Spinal cord (tissue), 10 donors: ENCODE data around the gene PLSCR3. TPM values are rescaled to one million over a fixed set of nuclear protein-coding genes. Genes with fewer than 3 reads are reported as not detected.

ENCODE experiments used
- DNase-seq, 6 donors: peaks; one replicate each; pipeline versions ENCODE4 v3.0.0 to v3.0.0-alpha.2; 2013 to 2015; ENCODE audit warnings: low spot score in 6 of 6, low read depth in 4 of 6
- H3K27ac ChIP-seq: one replicate; pipeline ENCODE4 v1.5.1; 2013; ENCODE audit warnings: low read depth, low read length, control low read depth
- H3K27me3 ChIP-seq: one replicate; pipeline ENCODE4 v1.6.1; 2013; ENCODE audit warnings: low read length; ENCODE audit not compliant: control insufficient read depth, insufficient read depth
- H3K36me3 ChIP-seq: one replicate; pipeline ENCODE4 v1.6.1; 2013; ENCODE audit warnings: low read length; ENCODE audit not compliant: control insufficient read depth, insufficient read depth
- H3K4me1 ChIP-seq: one replicate; pipeline ENCODE4 v1.6.1; 2013; ENCODE audit warnings: low read length; ENCODE audit not compliant: control insufficient read depth, insufficient read depth
- H3K4me3 ChIP-seq: one replicate; pipeline ENCODE4 v1.5.1; 2013; ENCODE audit warnings: low read depth, low read length, control low read depth
- H3K9me3 ChIP-seq: one replicate; pipeline ENCODE4 v1.6.1; 2013; ENCODE audit warnings: low read length; ENCODE audit not compliant: control insufficient read depth, insufficient read depth
- WGBS: methylation state at CpG from one replicate; pipeline ENCODE4 v1.1.5; 2013; ENCODE audit warnings: missing lambda C conversion rate; ENCODE audit not compliant: insufficient coverage; 5-methylcytosine and 5-hydroxymethylcytosine counted together
- polyA plus RNA-seq, 2 donors: library from polyadenylated mRNA; unstranded; fragments of 120-200 nt; gene quantifications; one replicate each; pipeline ENCODE4 v1.2.1, GENCODE V29; 2013; ENCODE audit not compliant: insufficient read length in 2 of 2
- total RNA-seq, 2 donors: library from RNA; depleted of rRNA in 1 of 2; stranded (reverse); fragments of 120-200 nt in 1 of 2; fragments of >200 nt in 1 of 2; gene quantifications; one replicate each; pipeline versions ENCODE4 v1.2.3 to v1.2.4, GENCODE V29; 2013 to 2014
- donor health status: healthy.

Gene PLSCR3
- total and polyA plus RNA-seq, 4 donors: 8.0 to 38.8 (median 25.5) TPM

GRCh38 chr17:7426896-7427489 lies 32.7 kb upstream of the PLSCR3 start:
- DNase-seq: no peak
- Histone ChIP-seq H3K4me3 (no peak overlapping the region), H3K9me3 (no peaks in the 10 kb centered on the region), H3K27ac (no peak overlapping the region), H3K36me3 (peaks cover 3% of the 10 kb centered on the region), H3K27me3 (no peaks in the 10 kb centered on the region), H3K4me1 (no peaks in the 10 kb centered on the region)
- 92% methylated on average over 29 of the region's 29 CpGs for WGBS

- DNase-seq: no peak
- H3K27ac ChIP-seq: no peak overlapping the region
- no peaks in the 10 kb centered on the region for H3K4me1 ChIP-seq
- no peaks in the 10 kb centered on the region for H3K27me3 ChIP-seq
- no peaks in the 10 kb centered on the region for H3K9me3 ChIP-seq
- H3K4me3 ChIP-seq: no peak overlapping the region
- WGBS: 97% methylated on average over 33 of the region's 33 CpGs
- H3K36me3 ChIP-seq: peaks cover 3% of the 10 kb centered on the region
These were observed 32.0 kb upstream of the PLSCR3 start for GRCh38 chr17:7426203-7426863.

- no peaks in the 10 kb centered on the region for H3K9me3 ChIP-seq
- H3K36me3 ChIP-seq: peaks cover 9% of the 10 kb centered on the region
- no peaks in the 10 kb centered on the region for H3K27me3 ChIP-seq
- 96% methylated on average over 7 of the region's 8 CpGs for WGBS
- H3K4me3 ChIP-seq: no peak overlapping the region
- DNase-seq: no peak
- no peak overlapping the region for H3K27ac ChIP-seq
- H3K4me1 ChIP-seq: peaks cover 2% of the 10 kb centered on the region
These were observed 31.4 kb upstream of the PLSCR3 start for GRCh38 chr17:7425756-7426155.

GRCh38 chr17:7425316-7425715 lies 31.0 kb upstream of the PLSCR3 start, which contains the start of gene SPEM2:
TSS of gene SPEM2 (plus strand) at chr17:7425616. CDS start at chr17:7425689, 73 bp downstream.
- 83% methylated on average over 1 of the region's 7 CpGs for WGBS
- peaks cover 14% of the 10 kb centered on the region for H3K36me3 ChIP-seq
- no peak for DNase-seq

GRCh38 chr17:7423679-7424078 lies 29.4 kb upstream of the PLSCR3 start:
- 100% methylated on average over 1 of the region's 4 CpGs for WGBS
- no peak for DNase-seq
- H3K9me3 ChIP-seq: no peaks in the 10 kb centered on the region
- no peak overlapping the region for H3K27ac ChIP-seq
- H3K4me3 ChIP-seq: no peak overlapping the region
- H3K27me3 ChIP-seq: no peaks in the 10 kb centered on the region
- H3K36me3 ChIP-seq: peaks cover 27% of the 10 kb centered on the region
- H3K4me1 ChIP-seq: peaks cover 20% of the 10 kb centered on the region

More at GRCh38 chr17:7425316-7425715, 31.0 kb upstream of the PLSCR3 start, which contains the start of gene SPEM2:
- Histone ChIP-seq H3K27me3 (no peaks in the 10 kb centered on the region), H3K27ac (no peak within 1 kb of the TSS), H3K4me1 (peaks cover 6% of the 10 kb centered on the region), H3K4me3 (no peak within 1 kb of the TSS), H3K9me3 (no peaks in the 10 kb centered on the region)

- Histone ChIP-seq H3K36me3 (peaks cover 52% of the 10 kb centered on the region), H3K27ac (no peak overlapping the region), H3K9me3 (no peaks in the 10 kb centered on the region), H3K4me3 (no peak overlapping the region), H3K4me1 (peaks cover 24% of the 10 kb centered on the region), H3K27me3 (no peaks in the 10 kb centered on the region)
- WGBS: 94% methylated on average over 16 of the region's 16 CpGs
- DNase-seq: no peak
These were observed 26.9 kb upstream of the PLSCR3 start for GRCh38 chr17:7421186-7421585.

GRCh38 chr17:7419819-7420610 lies 25.7 kb upstream of the PLSCR3 start, which contains the start of gene SPEM1:
TSS of gene SPEM1 (plus strand) at chr17:7420324. CDS start at chr17:7420385, 61 bp downstream.
- peak in 3 of 6 donors; percentile 25 to 59 (median 55) for DNase-seq
- Histone ChIP-seq H3K4me1 (peaks cover 24% of the 10 kb centered on the region), H3K27me3 (no peaks in the 10 kb centered on the region), H3K27ac (no peak within 1 kb of the TSS), H3K36me3 (peaks cover 64% of the 10 kb centered on the region), H3K4me3 (no peak within 1 kb of the TSS), H3K9me3 (no peaks in the 10 kb centered on the region)
- whole genome bisulfite sequencing: 39% methylated on average over 12 of the region's 17 CpGs

- no peak for DNase-seq
- H3K4me1 ChIP-seq: peaks cover 28% of the 10 kb centered on the region
- H3K27me3 ChIP-seq: no peaks in the 10 kb centered on the region
- no peak overlapping the region for H3K27ac ChIP-seq
- 41% methylated on average over 13 of the region's 18 CpGs for WGBS
- H3K4me3 ChIP-seq: no peak overlapping the region
- peaks cover 78% of the 10 kb centered on the region for H3K36me3 ChIP-seq
- H3K9me3 ChIP-seq: no peaks in the 10 kb centered on the region
These were observed 24.3 kb upstream of the PLSCR3 start for GRCh38 chr17:7418472-7419152.

- Histone ChIP-seq H3K27ac (no peak overlapping the region), H3K9me3 (no peaks in the 10 kb centered on the region), H3K36me3 (peaks cover 84% of the 10 kb centered on the region), H3K4me1 (peaks cover 36% of the 10 kb centered on the region), H3K27me3 (no peaks in the 10 kb centered on the region), H3K4me3 (no peak overlapping the region)
- 93% methylated on average over 42 of the region's 54 CpGs for WGBS
- no peak for DNase-seq
These were observed 22.8 kb upstream of the PLSCR3 start for GRCh38 chr17:7417056-7417655.
